GM12878 (cell line): ENCODE data around the gene FAM83G. TPM values are rescaled to one million over a fixed set of nuclear protein-coding genes. Genes with fewer than 3 reads are reported as not detected.

Experiments used
- ATAC-seq: fragments of 200-7000 bp; cut with Tn5 transposase; 3 replicates; pipeline ENCODE4 v1.9.1; 2020; ENCODE audit warnings: mild to moderate bottlenecking, moderate library complexity
- BruUV-seq: library from RNA; stranded (reverse); fragments of 400-500 nt; replicated peaks from 2 replicates; lab custom pipeline; 2021; lab: Mats Ljungman, UMichigan
- CTCF ChIA-PET: fragments of 300-600 bp; sonication (Branson Sonifier 250); formaldehyde crosslinking; extraction: SDS; loops from one replicate; lab custom pipeline; 2021; ENCODE audit warnings: inconsistent platforms; lab: Yijun Ruan, JAX
- POLR2A ChIA-PET: fragments of 350-600 bp; formaldehyde crosslinking; extraction: SDS; loops from one replicate; lab custom pipeline; 2021; ENCODE audit warnings: inconsistent platforms; lab: Charles Lee
- RAD21 ChIA-PET: fragments of 300-600 bp; sonication (Branson Sonifier 250); formaldehyde crosslinking; loops from one replicate; lab custom pipeline; 2023; ENCODE audit warnings: antibody characterized with exemption; ENCODE audit not compliant: unreplicated experiment; lab: Charles Lee
- SMC1A ChIA-PET: fragments of 300-600 bp; sonication (Branson Sonifier 250); formaldehyde crosslinking; loops from one replicate; lab custom pipeline; 2023; ENCODE audit not compliant: unreplicated experiment, uncharacterized antibody; lab: Charles Lee
- DNase-seq: peaks from one replicate; pipeline ENCODE4 v3.0.0-alpha.2; 2011; ENCODE audit warnings: low read depth, low spot score
- FAIRE-seq: peaks from 3 replicates; lab custom pipeline; 2011; peaks lifted over from hg19 to GRCh38; lab: Jason Lieb, UNC
- H2AFZ ChIP-seq: 2 replicates; pipeline ENCODE4 v1.6.0; 2011; ENCODE audit warnings: low read depth, low read length, control low read depth; ENCODE audit not compliant: control insufficient read depth
- H3K27ac ChIP-seq: 2 replicates; pipeline ENCODE4 v1.5.1; 2011; ENCODE audit warnings: control low read depth; ENCODE audit not compliant: control insufficient read depth, insufficient read depth
- H3K27me3 ChIP-seq, 2 experiments: replicated peaks in 1 of 2; 2 replicates each; pipeline versions ENCODE4 v1.6.0 to v1.6.1; 2011; ENCODE audit warnings: low read length in 1 of 2; ENCODE audit not compliant: control insufficient read depth in 2 of 2, insufficient read depth in 2 of 2
- H3K36me3 ChIP-seq, 2 experiments: 2 replicates each; pipeline ENCODE4 v1.5.1; 2011; ENCODE audit warnings: low read length in 1 of 2; ENCODE audit not compliant: control insufficient read depth in 2 of 2, insufficient read depth in 2 of 2
- H3K4me1 ChIP-seq: 2 replicates; pipeline ENCODE4 v1.6.1; 2011; ENCODE audit warnings: mild to moderate bottlenecking, low read length, moderate library complexity, mixed read lengths; ENCODE audit not compliant: control insufficient read depth, insufficient read depth
- H3K4me2 ChIP-seq: 2 replicates; pipeline ENCODE4 v1.6.0; 2011; ENCODE audit warnings: control low read depth; ENCODE audit not compliant: control insufficient read depth, insufficient read depth
- H3K4me3 ChIP-seq: fragments of 200-600 bp; sonication (generic); 2 replicates; pipeline ENCODE4 v1.5.1; 2016
- H3K79me2 ChIP-seq: 2 replicates; pipeline ENCODE4 v1.6.0; 2011; ENCODE audit warnings: low read length; ENCODE audit not compliant: control insufficient read depth, insufficient read depth
- H3K9ac ChIP-seq: 2 replicates; pipeline ENCODE4 v1.8.0; 2011; ENCODE audit warnings: low read length, control low read depth, mixed read lengths; ENCODE audit not compliant: control insufficient read depth, insufficient read depth
- H3K9me3 ChIP-seq: replicated peaks from 3 replicates; pipeline ENCODE4 v1.5.1; 2011; ENCODE audit warnings: mild to moderate bottlenecking, low read length; ENCODE audit not compliant: control insufficient read depth, insufficient read depth
- H4K20me1 ChIP-seq: 2 replicates; pipeline ENCODE4 v1.6.0; 2011; ENCODE audit not compliant: control insufficient read depth, insufficient read depth
- BACH1 ChIP-seq: fragments of 450-650 bp; IDR thresholded peaks from 2 replicates; pipeline ENCODE4 v1.6.1; 2017; ENCODE audit warnings: mild to moderate bottlenecking, borderline replicate concordance
- BHLHE40 ChIP-seq, 2 experiments: fragments of 450-650 bp in 1 of 2; IDR thresholded peaks; 2 replicates each; pipeline ENCODE4 v1.6.1; 2011 to 2017; ENCODE audit warnings: low read depth in 2 of 2, borderline replicate concordance in 1 of 2, improper control_type of control experiment in 1 of 2, low read length in 1 of 2, mild to moderate bottlenecking in 1 of 2
- BMI1 ChIP-seq: fragments of 450-650 bp; IDR thresholded peaks from 2 replicates; pipeline ENCODE4 v1.6.1; 2016; ENCODE audit warnings: mild to moderate bottlenecking, moderate library complexity, borderline replicate concordance
- ESRRA ChIP-seq: IDR thresholded peaks from 2 replicates; pipeline ENCODE4 v1.6.1; 2012; ENCODE audit warnings: mild to moderate bottlenecking, low read length, improper control_type of control experiment
- GABPA ChIP-seq: IDR thresholded peaks from 2 replicates; pipeline ENCODE4 v1.6.1; 2014; ENCODE audit warnings: antibody characterized with exemption, low read depth, mild to moderate bottlenecking, inconsistent platforms
- HDAC2 ChIP-seq: fragments of 200-600 bp; sonication (generic); IDR thresholded peaks from 2 replicates; pipeline ENCODE4 v1.6.1; 2017
- IKZF1 ChIP-seq: fragments of 450-650 bp; conservative IDR thresholded peaks from 2 replicates; pipeline ENCODE4 v1.6.1; 2017; ENCODE audit warnings: antibody characterized with exemption, mild to moderate bottlenecking
- MTA2 ChIP-seq: fragments of 450-650 bp; IDR thresholded peaks from 2 replicates; pipeline ENCODE4 v1.6.1; 2016; ENCODE audit warnings: low read depth, mild to moderate bottlenecking, moderate library complexity
- PAX5 ChIP-seq: IDR thresholded peaks from 2 replicates; pipeline ENCODE4 v1.6.1; 2011; ENCODE audit warnings: low read depth, low read length, borderline replicate concordance
- PAX8 ChIP-seq: fragments of 450-650 bp; IDR thresholded peaks from 2 replicates; pipeline ENCODE4 v1.6.1; 2017; ENCODE audit warnings: mild to moderate bottlenecking, moderate library complexity
- PML ChIP-seq: IDR thresholded peaks from 2 replicates; pipeline ENCODE4 v1.6.1; 2012; ENCODE audit warnings: low read length, inconsistent platforms
- POLR2AphosphoS2 ChIP-seq: IDR thresholded peaks from 2 replicates; pipeline ENCODE4 v1.6.1; 2011; ENCODE audit warnings: low read depth, mild to moderate bottlenecking, low read length, improper control_type of control experiment, moderate library complexity
- STAT1 ChIP-seq: fragments of 450-650 bp; conservative IDR thresholded peaks from 2 replicates; pipeline ENCODE4 v1.6.1; 2014; ENCODE audit warnings: antibody characterized with exemption, mild to moderate bottlenecking
- WGBS: methylation state at CpG from one replicate; pipeline ENCODE4 v1.1.6; 2016; ENCODE audit warnings: low lambda C conversion rate; ENCODE audit not compliant: insufficient replicate concordance, insufficient coverage; ENCODE audit errors: missing lambda C conversion rate; 5-methylcytosine and 5-hydroxymethylcytosine counted together
- in situ Hi-C: fragments of 300-500 bp; cut with MboI; formaldehyde crosslinking; loops from 9 replicates; pipeline ENCODE4 v1.14.3; 2018; ENCODE audit warnings: mixed read lengths
- intact Hi-C: fragments of 100-400 bp; cut with micrococcal nuclease; formaldehyde crosslinking; loops from one replicate; pipeline ENCODE4 v1.14.2; 2022; ENCODE audit not compliant: unreplicated experiment
- polyA plus RNA-seq, 11 experiments: library from polyadenylated mRNA; depleted of rRNA in 4 of 11; unstranded in 6 of 11; stranded (reverse) in 5 of 11; fragments of >200 nt; fragmentation: Nextera tagmentation in 4 of 11; fragmentation: Illumina TruSeq in 1 of 11; extraction: Ambion mirVana in 4 of 11; extraction: Trizol in 1 of 11; gene quantifications; 1 replicate in 1 of 11; 2 replicates in 10 of 11; pipeline versions ENCODE4 v1.2.1 to v1.2.3, GENCODE V29; 2011 to 2016; ENCODE audit warnings: inconsistent platforms in 2 of 11, missing spikeins in 2 of 11, low read depth in 1 of 11
- total RNA-seq, 4 experiments: library from RNA; depleted of rRNA in 3 of 4; stranded (reverse); fragments of >200 nt in 3 of 4; fragmentation: Illumina TruSeq in 1 of 4; extraction: Trizol in 1 of 4; gene quantifications; 2 replicates each; pipeline versions ENCODE4 v1.2.1 to v1.2.3, GENCODE V29; 2013 to 2021
- TF ChIP-seq, protein P1 (sequence below): fragments of 450-650 bp; IDR thresholded peaks from 2 replicates; pipeline ENCODE4 v1.6.1; 2016; ENCODE audit warnings: mild to moderate bottlenecking
- TF ChIP-seq, protein P2 (sequence below): fragments of 450-650 bp; IDR thresholded peaks from 2 replicates; pipeline ENCODE4 v1.6.1; 2014; ENCODE audit warnings: mild to moderate bottlenecking
- TF ChIP-seq, protein P3 (sequence below): IDR thresholded peaks from 2 replicates; pipeline ENCODE4 v1.6.1; 2012; ENCODE audit warnings: low read depth, low read length, improper control_type of control experiment
- TF ChIP-seq, protein P4 (sequence below): IDR thresholded peaks from 2 replicates; pipeline ENCODE4 v1.6.1; 2012; ENCODE audit warnings: low read depth, low read length, improper control_type of control experiment
- TF ChIP-seq, protein P5 (sequence below): IDR thresholded peaks from 2 replicates; pipeline ENCODE4 v1.6.1; 2012; ENCODE audit warnings: mild to moderate bottlenecking, low read depth, low read length

The FAM83G gene
- total and polyA plus RNA-seq, 10 of the 15 experiments (the other 5 are each of a cell fraction or from before 2014, with no cell fraction given) = 0.03 to 16.7 (median 6.5) TPM

DNA sequence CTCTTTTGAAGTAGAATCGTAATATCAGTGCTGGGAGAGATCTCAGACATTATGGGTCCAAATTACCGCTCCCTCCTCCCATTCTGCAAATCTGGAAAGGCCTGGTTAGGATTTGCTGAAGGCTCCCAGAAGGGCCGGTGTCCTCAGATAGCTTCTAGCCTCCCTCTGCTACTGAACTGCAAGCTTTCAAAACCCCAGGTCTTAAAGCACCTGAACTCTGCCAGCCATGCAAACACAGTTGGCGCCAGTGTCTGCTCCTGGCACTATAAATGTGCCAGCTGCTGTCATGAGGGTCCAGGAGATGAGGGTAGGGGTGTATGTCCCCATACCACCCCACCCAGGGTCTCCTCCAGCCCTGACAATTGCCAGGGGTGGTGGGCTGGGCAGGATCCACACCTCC, 28.4 kb downstream of the FAM83G start:
- intact Hi-C loops (no loop called here), in situ Hi-C loops (no loop called here)
- H4K20me1 ChIP-seq = no peaks in the 10 kb centered on the region
- H3K4me3 ChIP-seq = no peak overlapping the region
- no peak overlapping the region for H3K27ac ChIP-seq
- 72% methylated on average over 4 of the region's 4 CpGs for WGBS
- SMC1A ChIA-PET = no interaction called here
- TF ChIP-seq GABPA (no peak), STAT1 (no peak), PML (no peak), PAX8 (no peak), POLR2AphosphoS2 (no peak), HDAC2 (no peak), IKZF1 (no peak), PAX5 (no peak), BHLHE40 (IDR thresholded peaks at IDR 0.05; ENCODE audit: borderline replicate concordance in 1 of 2, low read depth in 2 of 2, low read length in 1 of 2) (no peak), BMI1 (no peak), ESRRA (no peak), BACH1 (no peak), MTA2 (no peak)
- TF ChIP-seq, protein P1, sequence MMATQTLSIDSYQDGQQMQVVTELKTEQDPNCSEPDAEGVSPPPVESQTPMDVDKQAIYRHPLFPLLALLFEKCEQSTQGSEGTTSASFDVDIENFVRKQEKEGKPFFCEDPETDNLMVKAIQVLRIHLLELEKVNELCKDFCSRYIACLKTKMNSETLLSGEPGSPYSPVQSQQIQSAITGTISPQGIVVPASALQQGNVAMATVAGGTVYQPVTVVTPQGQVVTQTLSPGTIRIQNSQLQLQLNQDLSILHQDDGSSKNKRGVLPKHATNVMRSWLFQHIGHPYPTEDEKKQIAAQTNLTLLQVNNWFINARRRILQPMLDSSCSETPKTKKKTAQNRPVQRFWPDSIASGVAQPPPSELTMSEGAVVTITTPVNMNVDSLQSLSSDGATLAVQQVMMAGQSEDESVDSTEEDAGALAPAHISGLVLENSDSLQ = no peak
- TF ChIP-seq, protein P2, sequence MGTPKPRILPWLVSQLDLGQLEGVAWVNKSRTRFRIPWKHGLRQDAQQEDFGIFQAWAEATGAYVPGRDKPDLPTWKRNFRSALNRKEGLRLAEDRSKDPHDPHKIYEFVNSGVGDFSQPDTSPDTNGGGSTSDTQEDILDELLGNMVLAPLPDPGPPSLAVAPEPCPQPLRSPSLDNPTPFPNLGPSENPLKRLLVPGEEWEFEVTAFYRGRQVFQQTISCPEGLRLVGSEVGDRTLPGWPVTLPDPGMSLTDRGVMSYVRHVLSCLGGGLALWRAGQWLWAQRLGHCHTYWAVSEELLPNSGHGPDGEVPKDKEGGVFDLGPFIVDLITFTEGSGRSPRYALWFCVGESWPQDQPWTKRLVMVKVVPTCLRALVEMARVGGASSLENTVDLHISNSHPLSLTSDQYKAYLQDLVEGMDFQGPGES = no peak
- TF ChIP-seq, protein P3, sequence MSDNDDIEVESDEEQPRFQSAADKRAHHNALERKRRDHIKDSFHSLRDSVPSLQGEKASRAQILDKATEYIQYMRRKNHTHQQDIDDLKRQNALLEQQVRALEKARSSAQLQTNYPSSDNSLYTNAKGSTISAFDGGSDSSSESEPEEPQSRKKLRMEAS = no peak
- TF ChIP-seq, protein P4, sequence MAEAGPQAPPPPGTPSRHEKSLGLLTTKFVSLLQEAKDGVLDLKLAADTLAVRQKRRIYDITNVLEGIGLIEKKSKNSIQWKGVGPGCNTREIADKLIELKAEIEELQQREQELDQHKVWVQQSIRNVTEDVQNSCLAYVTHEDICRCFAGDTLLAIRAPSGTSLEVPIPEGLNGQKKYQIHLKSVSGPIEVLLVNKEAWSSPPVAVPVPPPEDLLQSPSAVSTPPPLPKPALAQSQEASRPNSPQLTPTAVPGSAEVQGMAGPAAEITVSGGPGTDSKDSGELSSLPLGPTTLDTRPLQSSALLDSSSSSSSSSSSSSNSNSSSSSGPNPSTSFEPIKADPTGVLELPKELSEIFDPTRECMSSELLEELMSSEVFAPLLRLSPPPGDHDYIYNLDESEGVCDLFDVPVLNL = no peak
- TF ChIP-seq, protein P5, sequence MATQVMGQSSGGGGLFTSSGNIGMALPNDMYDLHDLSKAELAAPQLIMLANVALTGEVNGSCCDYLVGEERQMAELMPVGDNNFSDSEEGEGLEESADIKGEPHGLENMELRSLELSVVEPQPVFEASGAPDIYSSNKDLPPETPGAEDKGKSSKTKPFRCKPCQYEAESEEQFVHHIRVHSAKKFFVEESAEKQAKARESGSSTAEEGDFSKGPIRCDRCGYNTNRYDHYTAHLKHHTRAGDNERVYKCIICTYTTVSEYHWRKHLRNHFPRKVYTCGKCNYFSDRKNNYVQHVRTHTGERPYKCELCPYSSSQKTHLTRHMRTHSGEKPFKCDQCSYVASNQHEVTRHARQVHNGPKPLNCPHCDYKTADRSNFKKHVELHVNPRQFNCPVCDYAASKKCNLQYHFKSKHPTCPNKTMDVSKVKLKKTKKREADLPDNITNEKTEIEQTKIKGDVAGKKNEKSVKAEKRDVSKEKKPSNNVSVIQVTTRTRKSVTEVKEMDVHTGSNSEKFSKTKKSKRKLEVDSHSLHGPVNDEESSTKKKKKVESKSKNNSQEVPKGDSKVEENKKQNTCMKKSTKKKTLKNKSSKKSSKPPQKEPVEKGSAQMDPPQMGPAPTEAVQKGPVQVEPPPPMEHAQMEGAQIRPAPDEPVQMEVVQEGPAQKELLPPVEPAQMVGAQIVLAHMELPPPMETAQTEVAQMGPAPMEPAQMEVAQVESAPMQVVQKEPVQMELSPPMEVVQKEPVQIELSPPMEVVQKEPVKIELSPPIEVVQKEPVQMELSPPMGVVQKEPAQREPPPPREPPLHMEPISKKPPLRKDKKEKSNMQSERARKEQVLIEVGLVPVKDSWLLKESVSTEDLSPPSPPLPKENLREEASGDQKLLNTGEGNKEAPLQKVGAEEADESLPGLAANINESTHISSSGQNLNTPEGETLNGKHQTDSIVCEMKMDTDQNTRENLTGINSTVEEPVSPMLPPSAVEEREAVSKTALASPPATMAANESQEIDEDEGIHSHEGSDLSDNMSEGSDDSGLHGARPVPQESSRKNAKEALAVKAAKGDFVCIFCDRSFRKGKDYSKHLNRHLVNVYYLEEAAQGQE = no peak
- H3K9ac ChIP-seq = no peak overlapping the region
- peaks cover 5 to 20% of the 10 kb centered on the region in 2 experiments; a peak in 3 of 4 replicates for H3K36me3 ChIP-seq
- BruUV-seq = no TSS peak
- H3K9me3 ChIP-seq = no peaks in the 10 kb centered on the region
- no peaks in the 10 kb centered on the region for H3K79me2 ChIP-seq
- no peak for DNase-seq
- no peak overlapping the region for H2AFZ ChIP-seq
- FAIRE-seq = no peak
- H3K4me1 ChIP-seq = no peaks in the 10 kb centered on the region
- no peak overlapping the region for H3K4me2 ChIP-seq
- H3K27me3 ChIP-seq = no peaks in the 10 kb centered on the region
- POLR2A ChIA-PET = no interaction called here
- no peak for ATAC-seq
- CTCF ChIA-PET = interaction anchor here (1.0 kb wide), 1 partner anchor 15 kb away, joined by 5 read pairs; no protein-coding TSS in a partner anchor
- RAD21 ChIA-PET = no interaction called here
